Tongue (tissue), 2 donors: Measurements from ENCODE around the gene PRKAG1. TPM values are rescaled to one million over a fixed set of nuclear protein-coding genes. Genes with fewer than 3 reads are reported as not detected.

Experiments
- DNase-seq: peaks from one replicate; pipeline ENCODE4 v3.0.0-alpha.2; 2015
- total RNA-seq: library from RNA; depleted of rRNA; stranded (reverse); fragments of >200 nt; gene quantifications from one replicate; pipeline ENCODE4 v1.2.3, GENCODE V29; 2014

Gene PRKAG1
- total RNA-seq, 1 donor from 2014 or later, result 31.8 TPM

GRCh38 chr12:49031573-49032161, 13.1 kb upstream of the PRKAG1 start:
- DNase-seq, result peak; percentile 93

- DNase-seq, result no peak
Measured at GRCh38 chr12:49030714-49031572, 12.4 kb upstream of the PRKAG1 start.

GRCh38 chr12:49030119-49030518, 11.5 kb upstream of the PRKAG1 start:
- no peak for DNase-seq

- no peak for DNase-seq
Measured at GRCh38 chr12:49028666-49029275, 10.2 kb upstream of the PRKAG1 start.

GRCh38 chr12:49027846-49028555, 9.4 kb upstream of the PRKAG1 start:
- no peak for DNase-seq

GRCh38 chr12:49026678-49027480, 8.3 kb upstream of the PRKAG1 start:
- no peak for DNase-seq

GRCh38 chr12:49026101-49026500, 7.5 kb upstream of the PRKAG1 start:
- DNase-seq, result no peak

- no peak for DNase-seq
Measured at GRCh38 chr12:49025463-49025862, 6.9 kb upstream of the PRKAG1 start.

GRCh38 chr12:49024543-49024942, 6.0 kb upstream of the PRKAG1 start:
- DNase-seq, result no peak

GRCh38 chr12:49023812-49024211, 5.2 kb upstream of the PRKAG1 start:
- no peak for DNase-seq

- DNase-seq, result no peak
Measured at GRCh38 chr12:49022558-49023178, 4.1 kb upstream of the PRKAG1 start.

GRCh38 chr12:49021292-49021915, 2.8 kb upstream of the PRKAG1 start:
- no peak for DNase-seq

- DNase-seq, result no peak
Measured at GRCh38 chr12:49020441-49020840, 1.9 kb upstream of the PRKAG1 start.

- DNase-seq, result peak; percentile 24
Measured at GRCh38 chr12:49019443-49020324, 1.1 kb upstream of the PRKAG1 start.

- DNase-seq, result no peak
Measured at GRCh38 chr12:49019120-49019430, 499 bp upstream of the PRKAG1 start.

- no peak for DNase-seq
Measured at GRCh38 chr12:49017891-49018260, 700 bp downstream of the PRKAG1 start.

GRCh38 chr12:49015196-49015595, 3.4 kb downstream of the PRKAG1 start:
- no peak for DNase-seq

- no peak for DNase-seq
Measured at GRCh38 chr12:49014547-49014946, 4.0 kb downstream of the PRKAG1 start.

- no peak for DNase-seq
Measured at GRCh38 chr12:49013428-49013827, 5.1 kb downstream of the PRKAG1 start.

GRCh38 chr12:49012739-49013138, 5.8 kb downstream of the PRKAG1 start:
- no peak for DNase-seq
